ENCODE results near the gene KRT9. TPM values are rescaled to one million over a fixed set of nuclear protein-coding genes. Genes with fewer than 3 reads are reported as not detected.

The KRT9 gene
- total and polyA plus RNA-seq, 2 of the 13 experiments (the other 11 are each of a cell fraction or from before 2014, with no cell fraction given), result not detected

DNA sequence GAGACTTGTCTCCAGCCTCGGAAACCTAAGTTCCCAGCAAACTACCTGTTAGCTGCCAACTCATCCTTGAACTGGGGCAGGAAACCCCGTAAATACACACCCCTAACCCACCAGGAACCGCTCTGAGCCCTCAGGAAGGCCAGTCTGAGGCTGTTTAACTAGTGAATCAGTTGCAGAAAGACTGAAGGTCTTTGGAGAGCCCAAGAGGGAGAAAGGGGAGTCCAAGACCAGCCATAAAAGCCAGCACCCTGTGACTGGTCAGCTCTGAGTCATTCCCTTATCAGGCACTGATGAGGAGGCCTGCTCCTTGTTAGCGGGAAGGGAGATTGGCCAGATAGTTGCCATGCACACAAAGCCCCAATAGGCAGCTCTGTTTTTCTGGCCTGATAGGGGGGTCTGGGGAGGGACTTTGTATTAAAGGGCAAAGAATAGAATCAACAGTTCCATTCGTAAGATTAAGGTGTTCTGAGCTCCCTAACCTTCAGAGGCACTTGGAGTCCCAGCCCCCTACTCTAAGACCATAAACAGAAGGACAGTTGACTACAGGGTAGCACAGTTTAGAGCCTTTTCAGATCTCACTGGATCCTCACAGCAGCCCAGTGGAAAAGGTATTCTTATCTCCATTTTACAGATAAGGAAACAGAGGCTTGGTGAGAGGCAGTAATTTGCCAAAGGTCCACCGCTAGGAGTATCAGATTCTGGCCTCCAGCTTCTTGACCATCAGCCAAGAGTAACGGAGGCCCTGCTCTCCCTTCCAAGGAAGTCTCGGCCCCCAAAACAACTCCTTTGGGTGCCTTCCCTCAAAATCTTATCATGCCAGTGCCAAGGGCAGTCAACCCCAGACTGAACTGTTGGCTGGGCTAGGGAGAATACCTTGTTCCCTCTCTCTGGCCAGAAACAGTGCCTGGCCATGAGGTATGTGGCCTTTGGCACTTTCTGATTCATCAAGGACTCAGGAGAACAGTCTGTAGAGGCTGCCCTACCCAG, 41.5 kb downstream of the KRT9 start (continued):
- TF ChIP-seq, protein P1, sequence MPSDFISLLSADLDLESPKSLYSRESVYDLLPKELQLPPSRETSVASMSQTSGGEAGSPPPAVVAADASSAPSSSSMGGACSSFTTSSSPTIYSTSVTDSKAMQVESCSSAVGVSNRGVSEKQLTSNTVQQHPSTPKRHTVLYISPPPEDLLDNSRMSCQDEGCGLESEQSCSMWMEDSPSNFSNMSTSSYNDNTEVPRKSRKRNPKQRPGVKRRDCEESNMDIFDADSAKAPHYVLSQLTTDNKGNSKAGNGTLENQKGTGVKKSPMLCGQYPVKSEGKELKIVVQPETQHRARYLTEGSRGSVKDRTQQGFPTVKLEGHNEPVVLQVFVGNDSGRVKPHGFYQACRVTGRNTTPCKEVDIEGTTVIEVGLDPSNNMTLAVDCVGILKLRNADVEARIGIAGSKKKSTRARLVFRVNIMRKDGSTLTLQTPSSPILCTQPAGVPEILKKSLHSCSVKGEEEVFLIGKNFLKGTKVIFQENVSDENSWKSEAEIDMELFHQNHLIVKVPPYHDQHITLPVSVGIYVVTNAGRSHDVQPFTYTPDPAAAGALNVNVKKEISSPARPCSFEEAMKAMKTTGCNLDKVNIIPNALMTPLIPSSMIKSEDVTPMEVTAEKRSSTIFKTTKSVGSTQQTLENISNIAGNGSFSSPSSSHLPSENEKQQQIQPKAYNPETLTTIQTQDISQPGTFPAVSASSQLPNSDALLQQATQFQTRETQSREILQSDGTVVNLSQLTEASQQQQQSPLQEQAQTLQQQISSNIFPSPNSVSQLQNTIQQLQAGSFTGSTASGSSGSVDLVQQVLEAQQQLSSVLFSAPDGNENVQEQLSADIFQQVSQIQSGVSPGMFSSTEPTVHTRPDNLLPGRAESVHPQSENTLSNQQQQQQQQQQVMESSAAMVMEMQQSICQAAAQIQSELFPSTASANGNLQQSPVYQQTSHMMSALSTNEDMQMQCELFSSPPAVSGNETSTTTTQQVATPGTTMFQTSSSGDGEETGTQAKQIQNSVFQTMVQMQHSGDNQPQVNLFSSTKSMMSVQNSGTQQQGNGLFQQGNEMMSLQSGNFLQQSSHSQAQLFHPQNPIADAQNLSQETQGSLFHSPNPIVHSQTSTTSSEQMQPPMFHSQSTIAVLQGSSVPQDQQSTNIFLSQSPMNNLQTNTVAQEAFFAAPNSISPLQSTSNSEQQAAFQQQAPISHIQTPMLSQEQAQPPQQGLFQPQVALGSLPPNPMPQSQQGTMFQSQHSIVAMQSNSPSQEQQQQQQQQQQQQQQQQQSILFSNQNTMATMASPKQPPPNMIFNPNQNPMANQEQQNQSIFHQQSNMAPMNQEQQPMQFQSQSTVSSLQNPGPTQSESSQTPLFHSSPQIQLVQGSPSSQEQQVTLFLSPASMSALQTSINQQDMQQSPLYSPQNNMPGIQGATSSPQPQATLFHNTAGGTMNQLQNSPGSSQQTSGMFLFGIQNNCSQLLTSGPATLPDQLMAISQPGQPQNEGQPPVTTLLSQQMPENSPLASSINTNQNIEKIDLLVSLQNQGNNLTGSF (CRISPR knock-in tag; IDR thresholded peaks at IDR 0.05), result no peak
- TF ChIP-seq FOSL2 (CRISPR knock-in tag; IDR thresholded peaks at IDR 0.05) (peak; percentile 87), MATR3 (CRISPR knock-in tag; IDR thresholded peaks at IDR 0.05) (no peak), RNF2 (conservative IDR thresholded peaks at IDR 0.05; ENCODE audit: low read depth) (no peak), TCF7 (IDR thresholded peaks at IDR 0.05; ENCODE audit: low read depth) (no peak), GATAD2A (CRISPR knock-in tag; IDR thresholded peaks at IDR 0.05) (no peak), MED1 (CRISPR knock-in tag; IDR thresholded peaks at IDR 0.05) (no peak), SRF (IDR thresholded peaks at IDR 0.05; ENCODE audit: low read depth, low read length) (peak; percentile 73), FOXP1 (IDR thresholded peaks at IDR 0.05) (no peak), FOXP1 (CRISPR knock-in tag; IDR thresholded peaks at IDR 0.05) (no peak), MTF2 (CRISPR knock-in tag; IDR thresholded peaks at IDR 0.05; ENCODE audit: borderline replicate concordance) (no peak), RFX1 (IDR thresholded peaks at IDR 0.05) (peak; percentile 23; the same call in 1 of the 2 replicates), ZNF431 (CRISPR knock-in tag; IDR thresholded peaks at IDR 0.05; ENCODE audit: borderline replicate concordance, low read depth) (no peak), RFXAP (CRISPR knock-in tag; IDR thresholded peaks at IDR 0.05; ENCODE audit: borderline replicate concordance) (peak; percentile 92), PAF1 (CRISPR knock-in tag; IDR thresholded peaks at IDR 0.05) (no peak), ADNP (CRISPR knock-in tag; IDR thresholded peaks at IDR 0.05) (no peak), ZNF224 (CRISPR knock-in tag; IDR thresholded peaks at IDR 0.05) (no peak)
- TF ChIP-seq, protein P2, sequence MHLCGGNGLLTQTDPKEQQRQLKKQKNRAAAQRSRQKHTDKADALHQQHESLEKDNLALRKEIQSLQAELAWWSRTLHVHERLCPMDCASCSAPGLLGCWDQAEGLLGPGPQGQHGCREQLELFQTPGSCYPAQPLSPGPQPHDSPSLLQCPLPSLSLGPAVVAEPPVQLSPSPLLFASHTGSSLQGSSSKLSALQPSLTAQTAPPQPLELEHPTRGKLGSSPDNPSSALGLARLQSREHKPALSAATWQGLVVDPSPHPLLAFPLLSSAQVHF (CRISPR knock-in tag; IDR thresholded peaks at IDR 0.05), result no peak
- TF ChIP-seq, protein P3, sequence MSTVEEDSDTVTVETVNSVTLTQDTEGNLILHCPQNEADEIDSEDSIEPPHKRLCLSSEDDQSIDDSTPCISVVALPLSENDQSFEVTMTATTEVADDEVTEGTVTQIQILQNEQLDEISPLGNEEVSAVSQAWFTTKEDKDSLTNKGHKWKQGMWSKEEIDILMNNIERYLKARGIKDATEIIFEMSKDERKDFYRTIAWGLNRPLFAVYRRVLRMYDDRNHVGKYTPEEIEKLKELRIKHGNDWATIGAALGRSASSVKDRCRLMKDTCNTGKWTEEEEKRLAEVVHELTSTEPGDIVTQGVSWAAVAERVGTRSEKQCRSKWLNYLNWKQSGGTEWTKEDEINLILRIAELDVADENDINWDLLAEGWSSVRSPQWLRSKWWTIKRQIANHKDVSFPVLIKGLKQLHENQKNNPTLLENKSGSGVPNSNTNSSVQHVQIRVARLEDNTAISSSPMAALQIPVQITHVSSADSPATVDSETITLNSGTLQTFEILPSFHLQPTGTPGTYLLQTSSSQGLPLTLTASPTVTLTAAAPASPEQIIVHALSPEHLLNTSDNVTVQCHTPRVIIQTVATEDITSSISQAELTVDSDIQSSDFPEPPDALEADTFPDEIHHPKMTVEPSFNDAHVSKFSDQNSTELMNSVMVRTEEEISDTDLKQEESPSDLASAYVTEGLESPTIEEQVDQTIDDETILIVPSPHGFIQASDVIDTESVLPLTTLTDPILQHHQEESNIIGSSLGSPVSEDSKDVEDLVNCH (CRISPR knock-in tag; IDR thresholded peaks at IDR 0.05), result no peak
- TF ChIP-seq, protein P4, sequence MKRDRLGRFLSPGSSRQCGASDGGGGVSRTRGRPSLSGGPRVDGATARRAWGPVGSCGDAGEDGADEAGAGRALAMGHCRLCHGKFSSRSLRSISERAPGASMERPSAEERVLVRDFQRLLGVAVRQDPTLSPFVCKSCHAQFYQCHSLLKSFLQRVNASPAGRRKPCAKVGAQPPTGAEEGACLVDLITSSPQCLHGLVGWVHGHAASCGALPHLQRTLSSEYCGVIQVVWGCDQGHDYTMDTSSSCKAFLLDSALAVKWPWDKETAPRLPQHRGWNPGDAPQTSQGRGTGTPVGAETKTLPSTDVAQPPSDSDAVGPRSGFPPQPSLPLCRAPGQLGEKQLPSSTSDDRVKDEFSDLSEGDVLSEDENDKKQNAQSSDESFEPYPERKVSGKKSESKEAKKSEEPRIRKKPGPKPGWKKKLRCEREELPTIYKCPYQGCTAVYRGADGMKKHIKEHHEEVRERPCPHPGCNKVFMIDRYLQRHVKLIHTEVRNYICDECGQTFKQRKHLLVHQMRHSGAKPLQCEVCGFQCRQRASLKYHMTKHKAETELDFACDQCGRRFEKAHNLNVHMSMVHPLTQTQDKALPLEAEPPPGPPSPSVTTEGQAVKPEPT (CRISPR knock-in tag; IDR thresholded peaks at IDR 0.05; ENCODE audit: low read depth), result no peak

Measured in HepG2 (cell line).